ENCODE data around the gene EPB41L2.
"Not testable (repeated sequence)": the region's sequence is repeated elsewhere in the genome, so short reads cannot be mapped to it uniquely, and the experiment has no call there.

Gene EPB41L2

DNA sequence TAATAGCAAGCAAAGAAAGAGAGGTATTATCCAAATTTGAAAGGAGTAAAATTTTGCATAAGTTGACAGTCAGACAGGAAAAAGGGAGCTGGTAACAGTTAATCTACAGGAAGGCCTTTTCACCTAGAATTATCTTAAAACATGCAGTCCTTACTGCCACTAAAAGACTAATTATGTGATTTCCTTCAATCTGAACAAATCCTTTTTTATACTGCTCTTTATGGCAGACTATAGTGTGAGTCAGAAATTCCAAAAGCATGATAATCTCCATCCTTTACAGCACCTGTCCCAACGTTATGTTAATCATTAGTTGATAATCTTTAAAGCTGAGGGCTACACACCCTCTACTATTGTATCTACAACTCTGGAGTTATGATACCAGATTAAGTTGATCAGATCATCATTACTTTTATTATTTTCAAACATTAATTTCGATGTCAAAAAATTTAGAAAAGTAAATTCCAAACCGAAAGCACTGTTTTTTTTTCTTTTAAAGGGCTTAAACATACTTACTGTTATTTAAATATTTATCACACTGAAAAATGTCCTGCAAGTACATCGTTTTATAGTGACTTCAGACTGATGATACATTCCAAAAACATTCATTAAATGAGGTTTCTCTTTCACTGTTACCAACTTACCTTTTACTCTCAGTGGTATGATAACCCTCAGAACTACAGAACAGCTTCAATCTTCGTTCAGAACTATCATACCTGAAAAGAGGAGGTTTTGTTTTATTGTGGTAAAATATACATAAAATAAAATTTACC, 39.1 kb upstream of the EPB41L2 start:
- H3K27ac Mint-ChIP-seq, result no peak overlapping the region
- H3K4me1 Mint-ChIP-seq, result peaks cover 11% of the 10 kb centered on the region
- peaks cover 21% of the 10 kb centered on the region for H3K9me3 Mint-ChIP-seq
- no peaks in the 10 kb centered on the region for H3K36me3 Mint-ChIP-seq (ENCODE audit: low read depth)
- no peak for DNase-seq
- H3K27me3 Mint-ChIP-seq (ENCODE audit: low read depth, poor library complexity), result no peaks in the 10 kb centered on the region
- H3K4me3 Mint-ChIP-seq, result no peak overlapping the region
- TF ChIP-seq, protein P1, sequence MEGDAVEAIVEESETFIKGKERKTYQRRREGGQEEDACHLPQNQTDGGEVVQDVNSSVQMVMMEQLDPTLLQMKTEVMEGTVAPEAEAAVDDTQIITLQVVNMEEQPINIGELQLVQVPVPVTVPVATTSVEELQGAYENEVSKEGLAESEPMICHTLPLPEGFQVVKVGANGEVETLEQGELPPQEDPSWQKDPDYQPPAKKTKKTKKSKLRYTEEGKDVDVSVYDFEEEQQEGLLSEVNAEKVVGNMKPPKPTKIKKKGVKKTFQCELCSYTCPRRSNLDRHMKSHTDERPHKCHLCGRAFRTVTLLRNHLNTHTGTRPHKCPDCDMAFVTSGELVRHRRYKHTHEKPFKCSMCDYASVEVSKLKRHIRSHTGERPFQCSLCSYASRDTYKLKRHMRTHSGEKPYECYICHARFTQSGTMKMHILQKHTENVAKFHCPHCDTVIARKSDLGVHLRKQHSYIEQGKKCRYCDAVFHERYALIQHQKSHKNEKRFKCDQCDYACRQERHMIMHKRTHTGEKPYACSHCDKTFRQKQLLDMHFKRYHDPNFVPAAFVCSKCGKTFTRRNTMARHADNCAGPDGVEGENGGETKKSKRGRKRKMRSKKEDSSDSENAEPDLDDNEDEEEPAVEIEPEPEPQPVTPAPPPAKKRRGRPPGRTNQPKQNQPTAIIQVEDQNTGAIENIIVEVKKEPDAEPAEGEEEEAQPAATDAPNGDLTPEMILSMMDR (IDR thresholded peaks at IDR 0.05), result no peak

DNA sequence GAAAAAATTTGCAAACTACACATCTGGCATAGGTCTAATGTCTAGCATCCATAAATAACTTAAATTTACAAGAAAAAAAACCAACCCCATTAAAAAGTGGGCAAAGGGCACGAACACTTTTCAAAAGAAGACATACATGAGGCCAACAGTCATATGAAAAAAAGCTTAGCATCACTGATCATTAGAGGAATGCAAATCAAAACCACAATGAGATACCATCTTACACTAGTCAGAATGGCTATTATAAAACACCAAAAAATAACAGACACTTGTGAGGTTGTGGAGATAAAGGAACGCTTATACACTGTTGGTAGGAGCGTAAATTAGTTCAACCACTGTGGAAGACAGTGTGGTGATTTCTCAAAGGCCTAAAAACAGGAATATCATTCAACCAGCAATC, 33.7 kb upstream of the EPB41L2 start:
- TF ChIP-seq, protein P1 (IDR thresholded peaks at IDR 0.05), result no peak
- Mint-ChIP-seq H3K9me3 (peaks cover 48% of the 10 kb centered on the region), H3K36me3 (ENCODE audit: low read depth) (no peaks in the 10 kb centered on the region), H3K27ac (no peak overlapping the region), H3K27me3 (ENCODE audit: low read depth, poor library complexity) (peaks cover 3% of the 10 kb centered on the region), H3K4me3 (no peak overlapping the region), H3K4me1 (no peaks in the 10 kb centered on the region)
- DNase-seq, result no peak

DNA sequence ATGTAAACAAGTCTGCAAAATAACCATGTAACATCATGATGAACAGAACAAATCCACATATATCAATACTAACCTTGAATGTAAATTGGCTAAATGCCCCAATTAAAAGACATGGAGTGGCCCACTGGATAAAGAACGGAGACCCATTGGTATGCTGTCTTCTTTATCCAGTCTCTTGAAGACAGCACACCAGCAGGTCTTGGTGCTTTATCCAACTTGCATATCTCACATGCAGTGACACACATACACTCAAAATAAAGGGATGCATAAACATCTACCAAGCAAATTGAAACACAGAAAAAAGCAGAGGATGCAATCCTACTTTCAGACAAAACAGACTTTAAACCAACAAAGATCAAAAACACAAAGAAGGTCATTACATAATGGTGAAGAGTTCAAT, 30.3 kb upstream of the EPB41L2 start:
- DNase-seq, result no peak
- Mint-ChIP-seq H3K4me3 (no peak overlapping the region), H3K27ac (no peak overlapping the region), H3K9me3 (peaks cover 48% of the 10 kb centered on the region), H3K36me3 (ENCODE audit: low read depth) (no peaks in the 10 kb centered on the region), H3K27me3 (ENCODE audit: low read depth, poor library complexity) (peaks cover 3% of the 10 kb centered on the region), H3K4me1 (no peaks in the 10 kb centered on the region)
- TF ChIP-seq, protein P1 (IDR thresholded peaks at IDR 0.05), result no peak

DNA sequence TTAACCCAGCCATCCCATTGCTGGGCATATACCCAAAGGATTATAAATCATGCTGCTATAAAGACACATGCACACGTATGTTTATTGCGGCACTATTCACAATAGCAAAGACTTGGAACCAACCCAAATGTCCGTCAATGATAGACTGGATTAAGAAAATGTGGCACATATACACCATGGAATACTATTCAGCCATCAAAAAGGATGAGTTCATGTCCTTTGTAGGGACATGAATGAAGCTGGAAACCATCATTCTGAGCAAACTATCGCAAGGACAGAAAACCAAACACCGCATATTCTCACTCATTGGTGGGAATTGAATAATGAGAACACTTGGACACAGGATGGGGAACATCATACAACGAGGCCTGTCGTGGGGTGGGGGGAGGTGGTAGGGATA, 28.9 kb upstream of the EPB41L2 start:
- H3K27me3 Mint-ChIP-seq (ENCODE audit: low read depth, poor library complexity); H3K27ac Mint-ChIP-seq; DNase-seq; H3K36me3 Mint-ChIP-seq (ENCODE audit: low read depth); H3K4me1 Mint-ChIP-seq; H3K4me3 Mint-ChIP-seq: not testable (repeated sequence)
- peaks cover 57% of the 10 kb centered on the region for H3K9me3 Mint-ChIP-seq

DNA sequence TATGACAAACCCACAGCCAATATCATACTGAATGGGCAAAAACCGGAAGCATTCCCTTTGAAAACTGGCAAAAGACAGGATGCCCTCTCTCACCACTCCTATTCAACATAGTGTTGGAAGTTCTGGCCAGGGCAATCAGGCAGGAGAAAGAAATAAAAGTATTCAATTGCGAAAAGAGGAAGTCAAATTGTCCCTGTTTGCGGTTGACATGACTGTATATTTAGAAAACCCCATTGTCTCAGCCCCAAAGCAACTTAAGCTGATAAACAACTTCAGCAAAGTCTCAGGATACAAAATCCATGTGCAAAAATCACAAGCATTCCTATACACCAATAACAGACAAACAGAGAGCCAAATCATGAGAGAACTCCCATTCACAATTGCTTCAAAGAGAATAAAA, 27.3 kb upstream of the EPB41L2 start:
- not testable (repeated sequence) for H3K27me3 Mint-ChIP-seq (ENCODE audit: low read depth, poor library complexity); H3K4me3 Mint-ChIP-seq; H3K4me1 Mint-ChIP-seq; H3K27ac Mint-ChIP-seq; DNase-seq
- H3K9me3 Mint-ChIP-seq, result peaks cover 61% of the 10 kb centered on the region
- H3K36me3 Mint-ChIP-seq (ENCODE audit: low read depth), result peaks cover 11% of the 10 kb centered on the region

DNA sequence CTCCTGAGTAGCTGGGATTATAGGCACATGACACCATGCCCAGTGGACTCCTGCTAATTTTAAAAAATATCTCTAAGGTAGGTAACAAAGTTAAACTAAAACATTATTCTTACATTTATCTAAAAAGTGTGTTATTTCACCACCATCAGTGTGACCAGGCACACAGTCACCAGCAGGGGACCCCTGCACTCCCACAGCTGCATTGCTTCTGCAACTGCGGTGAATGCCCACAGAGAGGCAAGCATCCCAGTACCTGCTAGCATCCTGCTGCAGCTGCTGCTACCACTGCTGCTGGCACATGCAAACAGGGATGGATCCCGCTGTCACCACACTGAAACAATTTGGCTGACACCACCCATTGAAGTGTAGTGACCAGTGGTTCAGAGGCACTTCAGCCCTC, 21.9 kb upstream of the EPB41L2 start:
- no peak for DNase-seq
- H3K27ac Mint-ChIP-seq, result no peak overlapping the region
- TF ChIP-seq, protein P1 (IDR thresholded peaks at IDR 0.05), result no peak
- no peaks in the 10 kb centered on the region for H3K4me1 Mint-ChIP-seq
- no peak overlapping the region for H3K4me3 Mint-ChIP-seq
- H3K9me3 Mint-ChIP-seq, result peaks cover 38% of the 10 kb centered on the region
- H3K36me3 Mint-ChIP-seq (ENCODE audit: low read depth), result peaks cover 11% of the 10 kb centered on the region
- H3K27me3 Mint-ChIP-seq (ENCODE audit: low read depth, poor library complexity), result no peaks in the 10 kb centered on the region

DNA sequence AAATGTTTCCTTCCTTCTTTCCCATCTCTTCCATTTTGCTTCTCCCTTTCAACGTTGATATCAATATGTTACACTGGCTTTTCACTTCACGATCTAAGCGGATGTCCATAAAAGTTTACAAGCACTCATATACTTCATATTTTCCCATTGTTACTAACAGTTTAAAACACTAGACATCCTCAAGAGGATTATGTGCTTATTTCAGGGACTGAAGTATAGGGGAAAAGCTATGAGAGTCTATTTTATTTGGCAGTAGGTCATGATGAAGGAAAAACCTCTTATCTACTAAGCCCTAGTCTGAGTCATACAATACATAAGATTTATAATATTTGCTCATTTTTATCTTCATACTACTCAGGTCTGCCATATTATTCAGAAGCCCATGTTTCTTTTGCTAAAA, 20.6 kb upstream of the EPB41L2 start:
- Mint-ChIP-seq H3K4me3 (no peak overlapping the region), H3K27ac (no peak overlapping the region), H3K27me3 (ENCODE audit: low read depth, poor library complexity) (no peaks in the 10 kb centered on the region), H3K36me3 (ENCODE audit: low read depth) (peaks cover 11% of the 10 kb centered on the region), H3K9me3 (peaks cover 32% of the 10 kb centered on the region), H3K4me1 (no peaks in the 10 kb centered on the region)
- TF ChIP-seq, protein P1 (IDR thresholded peaks at IDR 0.05), result no peak
- no peak for DNase-seq

All from nephron progenitor cell (in vitro differentiated cells).